Endothelial cell of umbilical vein (primary cell): ENCODE data around the gene CAMTA1. TPM values are rescaled to one million over a fixed set of nuclear protein-coding genes. Genes with fewer than 3 reads are reported as not detected.

ENCODE experiments used
- BruUV-seq: library from RNA; stranded (reverse); fragments of 400-500 nt; replicated peaks from 2 replicates; lab custom pipeline; 2021; lab: Mats Ljungman, UMichigan
- CTCF ChIA-PET: fragments of 300-600, 350-600 bp; sonication (Branson Sonifier 250); formaldehyde crosslinking; loops from one replicate; lab custom pipeline; 2021; ENCODE audit warnings: antibody characterized with exemption, inconsistent platforms; lab: Charles Lee
- POLR2A ChIA-PET: fragments of 300-600, 350-600 bp; sonication (Branson Sonifier 250); formaldehyde crosslinking; loops from one replicate; lab custom pipeline; 2021; ENCODE audit warnings: antibody characterized with exemption, inconsistent platforms; lab: Charles Lee
- DNase-seq: peaks from one replicate; pipeline ENCODE4 v3.0.0-alpha.2; 2011; ENCODE audit warnings: low read depth, low spot score
- FAIRE-seq: peaks from 2 replicates; lab custom pipeline; 2011; peaks lifted over from hg19 to GRCh38; lab: Jason Lieb, UNC
- H2AFZ ChIP-seq: 2 replicates; pipeline ENCODE4 v1.6.0; 2012; ENCODE audit warnings: low read depth, low read length, control low read depth, inconsistent platforms
- H3K27ac ChIP-seq: 2 replicates; pipeline ENCODE4 v1.5.1; 2011; ENCODE audit warnings: low read depth, mild to moderate bottlenecking, control low read depth, low read length, moderate library complexity; ENCODE audit not compliant: insufficient read depth
- H3K27me3 ChIP-seq, 2 experiments: 2 replicates each; pipeline versions ENCODE4 v1.6.0 to v1.6.1; 2011; ENCODE audit warnings: low read length in 2 of 2, mixed read lengths in 1 of 2; ENCODE audit not compliant: control insufficient read depth in 2 of 2, insufficient read depth in 2 of 2
- H3K36me3 ChIP-seq, 2 experiments: 2 replicates in 1 of 2; 3 replicates in 1 of 2; pipeline ENCODE4 v1.5.1; 2011; ENCODE audit warnings: low read length in 2 of 2, mild to moderate bottlenecking in 1 of 2, moderate library complexity in 1 of 2; ENCODE audit not compliant: control insufficient read depth in 2 of 2, insufficient read depth in 2 of 2; ENCODE audit errors: extremely low read depth in 1 of 2
- H3K4me1 ChIP-seq: 3 replicates; pipeline ENCODE4 v1.5.1; 2011; ENCODE audit warnings: mild to moderate bottlenecking, low read length; ENCODE audit not compliant: control insufficient read depth, insufficient read depth; ENCODE audit errors: extremely low read depth
- H3K4me2 ChIP-seq: 2 replicates; pipeline ENCODE4 v1.6.1; 2011; ENCODE audit warnings: low read length, control low read depth, mixed read lengths; ENCODE audit not compliant: insufficient read depth
- H3K4me3 ChIP-seq, 3 experiments: fragments of 200-600 bp in 1 of 3; sonication (generic), shearing (Covaris generic) in 1 of 3; replicated peaks in 1 of 3; 2 replicates each; pipeline ENCODE4 v1.5.1; 2011 to 2016; ENCODE audit warnings: control low read depth in 3 of 3, low read length in 3 of 3, mild to moderate bottlenecking in 2 of 3, inconsistent platforms in 1 of 3, low read depth in 1 of 3, moderate library complexity in 1 of 3; ENCODE audit not compliant: insufficient read depth in 1 of 3
- H3K79me2 ChIP-seq: 2 replicates; pipeline ENCODE4 v1.6.0; 2012; ENCODE audit warnings: low read length, inconsistent platforms; ENCODE audit not compliant: control insufficient read depth, insufficient read depth
- H3K9ac ChIP-seq: replicated peaks from 2 replicates; pipeline ENCODE3; 2011; ENCODE audit warnings: low read length, control low read depth; ENCODE audit not compliant: insufficient read depth; ENCODE audit errors: extremely low read depth
- H3K9me1 ChIP-seq: replicated peaks from 3 replicates; pipeline ENCODE4 v1.6.0; 2011; ENCODE audit warnings: mild to moderate bottlenecking, low read length; ENCODE audit not compliant: control insufficient read depth, insufficient read depth; ENCODE audit errors: extremely low read depth
- H3K9me3 ChIP-seq: replicated peaks from 2 replicates; pipeline ENCODE4 v1.5.1; 2012; ENCODE audit warnings: low read length, inconsistent platforms; ENCODE audit not compliant: control insufficient read depth, insufficient read depth
- H4K20me1 ChIP-seq: replicated peaks from 2 replicates; pipeline ENCODE3; 2011; ENCODE audit warnings: mild to moderate bottlenecking, low read length; ENCODE audit not compliant: control insufficient read depth, insufficient read depth; ENCODE audit errors: extremely low read depth
- EZH2 ChIP-seq: IDR thresholded peaks from 2 replicates; pipeline ENCODE4 v1.6.1; 2012; ENCODE audit warnings: borderline replicate concordance, low read depth, mild to moderate bottlenecking, moderate library complexity, low read length, inconsistent platforms; ENCODE audit not compliant: severe bottlenecking
- FOS ChIP-seq: IDR thresholded peaks from 2 replicates; pipeline ENCODE4 v1.6.1; 2011; ENCODE audit warnings: mild to moderate bottlenecking, low read length, moderate library complexity, borderline replicate concordance; ENCODE audit not compliant: insufficient read depth
- GATA2 ChIP-seq: IDR thresholded peaks from 2 replicates; pipeline ENCODE4 v1.7.0; 2011; ENCODE audit warnings: low read depth, mild to moderate bottlenecking, moderate library complexity, mixed read lengths, low read length; ENCODE audit not compliant: insufficient read length, insufficient read depth
- JUN ChIP-seq: IDR thresholded peaks from 2 replicates; pipeline ENCODE4 v1.6.1; 2011; ENCODE audit warnings: borderline replicate concordance, low read depth; ENCODE audit not compliant: insufficient read length, insufficient read depth
- MYC ChIP-seq: IDR thresholded peaks from one replicate; pipeline ENCODE4 v1.6.1; 2011; ENCODE audit warnings: mild to moderate bottlenecking, low read depth, low read length
- POLR2A ChIP-seq: IDR thresholded peaks from 2 replicates; pipeline ENCODE4 v1.6.1; 2012; ENCODE audit warnings: low read depth, mild to moderate bottlenecking, control low read depth, low read length
- POLR2AphosphoS5 ChIP-seq: IDR thresholded peaks from 2 replicates; pipeline ENCODE4 v1.6.1; 2012; ENCODE audit warnings: low read depth, mild to moderate bottlenecking, control low read depth, low read length, moderate library complexity; ENCODE audit not compliant: insufficient read depth
- dilution Hi-C: fragments of 300-500 bp; cut with MboI; formaldehyde crosslinking; loops from one replicate; pipeline ENCODE4 v1.15.0; 2019; ENCODE audit warnings: low sequenced_read_pairs; ENCODE audit not compliant: extremely low pct_ligation_motif_present
- intact Hi-C: fragments of 100-400 bp; cut with micrococcal nuclease; formaldehyde crosslinking; loops from one replicate; pipeline ENCODE4 v1.10.0; 2022
- polyA plus RNA-seq, 4 experiments: library from polyadenylated mRNA; depleted of rRNA in 3 of 4; stranded (reverse) in 3 of 4; unstranded in 1 of 4; fragments of >200 nt; gene quantifications; 2 replicates each; pipeline versions ENCODE4 v1.2.1 to v1.2.3, GENCODE V29; 2011 to 2012; ENCODE audit warnings: missing spikeins in 1 of 4
- total RNA-seq: library from RNA; stranded (reverse); gene quantifications from 2 replicates; pipeline ENCODE4 v1.2.3, GENCODE V29; 2021
- TF ChIP-seq, protein P1 (sequence below): IDR thresholded peaks from 2 replicates; pipeline ENCODE4 v1.6.1; 2011; ENCODE audit not compliant: insufficient read depth, insufficient read length
- TF ChIP-seq, protein P2 (sequence below), 2 donors: IDR thresholded peaks; 1 replicate in 1 of 2; 2 replicates in 1 of 2; pipeline ENCODE4 v1.5.1; 2011; ENCODE audit warnings: low read length in 2 of 2, mild to moderate bottlenecking in 2 of 2, moderate library complexity in 2 of 2, control low read depth in 1 of 2, inconsistent platforms in 1 of 2, low read depth in 1 of 2; ENCODE audit not compliant: insufficient read depth in 1 of 2; ENCODE audit errors: extremely low read depth in 1 of 2

Gene CAMTA1
- total and polyA plus RNA-seq, 2 donors (not counting 3 experiments of a cell fraction or from before 2014, with no cell fraction given): 50.8 to 92.7 TPM

DNA sequence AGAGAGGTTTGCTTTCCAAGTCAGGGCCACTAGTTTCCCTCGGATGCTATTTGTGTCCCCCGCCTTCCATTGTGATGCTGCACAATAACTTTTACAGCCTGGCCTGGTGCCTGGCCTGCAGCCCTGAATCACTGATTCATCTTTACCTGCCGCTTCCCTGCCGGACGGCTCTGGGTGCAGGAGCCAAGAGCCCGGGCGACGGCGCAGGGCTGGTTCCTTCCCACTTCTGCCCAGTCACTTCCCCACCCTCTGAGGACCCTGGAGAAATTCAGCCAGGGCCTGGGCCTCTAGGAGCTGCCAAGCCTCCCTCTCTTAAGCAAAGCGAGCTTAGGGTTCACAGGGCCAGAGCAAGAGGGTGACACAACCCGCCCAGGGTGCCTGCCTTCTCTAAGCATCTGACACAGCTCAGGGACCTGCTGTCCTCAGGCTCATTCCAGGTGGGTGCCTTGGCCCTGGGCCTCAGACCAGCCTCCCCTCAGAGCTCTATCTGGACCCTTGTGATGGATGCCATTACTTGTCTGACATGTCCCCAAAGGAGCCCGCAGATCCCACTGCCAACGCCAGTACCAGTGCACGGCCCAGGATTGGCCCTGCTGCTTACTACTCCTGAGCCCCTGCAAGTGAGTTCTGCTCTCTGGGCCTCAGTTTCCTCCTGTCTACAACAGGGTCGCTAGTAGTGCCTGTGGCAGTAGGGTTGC is 604.8 kb downstream of the CAMTA1 start:
- dilution Hi-C loops (no loop called here), intact Hi-C loops (loop anchor here (1.0 kb wide), 2 partner anchors 11 kb away; no protein-coding TSS in a partner anchor)
- no peaks in the 10 kb centered on the region for H3K9me3 ChIP-seq
- peak; percentile 10 for DNase-seq
- ChIA-PET POLR2A (no interaction called here), CTCF (interaction anchor here (0.7 kb wide), 1 partner anchor 10 kb away, joined by 4 read pairs; no protein-coding TSS in a partner anchor)
- H3K4me2 ChIP-seq: no peak overlapping the region
- H3K27ac ChIP-seq: no peak overlapping the region
- H3K36me3 ChIP-seq: no peaks in the 10 kb centered on the region
- FAIRE-seq: peak; percentile 72
- no peaks in the 10 kb centered on the region for H3K79me2 ChIP-seq
- H3K27me3 ChIP-seq: no peaks in the 10 kb centered on the region
- no peaks in the 10 kb centered on the region for H4K20me1 ChIP-seq
- TF ChIP-seq, protein P1, sequence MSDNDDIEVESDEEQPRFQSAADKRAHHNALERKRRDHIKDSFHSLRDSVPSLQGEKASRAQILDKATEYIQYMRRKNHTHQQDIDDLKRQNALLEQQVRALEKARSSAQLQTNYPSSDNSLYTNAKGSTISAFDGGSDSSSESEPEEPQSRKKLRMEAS: no peak
- TF ChIP-seq POLR2A (no peak), MYC (no peak), POLR2AphosphoS5 (no peak), EZH2 (no peak), JUN (no peak), FOS (no peak), GATA2 (no peak)
- TF ChIP-seq, protein P2, sequence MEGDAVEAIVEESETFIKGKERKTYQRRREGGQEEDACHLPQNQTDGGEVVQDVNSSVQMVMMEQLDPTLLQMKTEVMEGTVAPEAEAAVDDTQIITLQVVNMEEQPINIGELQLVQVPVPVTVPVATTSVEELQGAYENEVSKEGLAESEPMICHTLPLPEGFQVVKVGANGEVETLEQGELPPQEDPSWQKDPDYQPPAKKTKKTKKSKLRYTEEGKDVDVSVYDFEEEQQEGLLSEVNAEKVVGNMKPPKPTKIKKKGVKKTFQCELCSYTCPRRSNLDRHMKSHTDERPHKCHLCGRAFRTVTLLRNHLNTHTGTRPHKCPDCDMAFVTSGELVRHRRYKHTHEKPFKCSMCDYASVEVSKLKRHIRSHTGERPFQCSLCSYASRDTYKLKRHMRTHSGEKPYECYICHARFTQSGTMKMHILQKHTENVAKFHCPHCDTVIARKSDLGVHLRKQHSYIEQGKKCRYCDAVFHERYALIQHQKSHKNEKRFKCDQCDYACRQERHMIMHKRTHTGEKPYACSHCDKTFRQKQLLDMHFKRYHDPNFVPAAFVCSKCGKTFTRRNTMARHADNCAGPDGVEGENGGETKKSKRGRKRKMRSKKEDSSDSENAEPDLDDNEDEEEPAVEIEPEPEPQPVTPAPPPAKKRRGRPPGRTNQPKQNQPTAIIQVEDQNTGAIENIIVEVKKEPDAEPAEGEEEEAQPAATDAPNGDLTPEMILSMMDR (IDR thresholded peaks at IDR 0.05; ENCODE audit: extremely low read depth in 1 of 2, insufficient read depth in 1 of 2, low read depth in 1 of 2, low read length in 2 of 2): no peak
- H2AFZ ChIP-seq: peak overlapping the region; percentile 39
- BruUV-seq: no TSS peak
- peaks cover 14% of the 10 kb centered on the region for H3K4me1 ChIP-seq
- H3K9me1 ChIP-seq: no peaks in the 10 kb centered on the region
- H3K9ac ChIP-seq: no peak overlapping the region
- H3K4me3 ChIP-seq: no peak overlapping the region
